GM12874 (cell line): ENCODE data around the gene SMAD9.

Experiments used
- TF ChIP-seq, protein P1 (sequence below): IDR thresholded peaks from 2 replicates; pipeline ENCODE4 v1.5.1; 2011; ENCODE audit warnings: low read depth, mild to moderate bottlenecking, control low read depth, low read length, moderate library complexity; ENCODE audit not compliant: insufficient read depth

The SMAD9 gene

DNA sequence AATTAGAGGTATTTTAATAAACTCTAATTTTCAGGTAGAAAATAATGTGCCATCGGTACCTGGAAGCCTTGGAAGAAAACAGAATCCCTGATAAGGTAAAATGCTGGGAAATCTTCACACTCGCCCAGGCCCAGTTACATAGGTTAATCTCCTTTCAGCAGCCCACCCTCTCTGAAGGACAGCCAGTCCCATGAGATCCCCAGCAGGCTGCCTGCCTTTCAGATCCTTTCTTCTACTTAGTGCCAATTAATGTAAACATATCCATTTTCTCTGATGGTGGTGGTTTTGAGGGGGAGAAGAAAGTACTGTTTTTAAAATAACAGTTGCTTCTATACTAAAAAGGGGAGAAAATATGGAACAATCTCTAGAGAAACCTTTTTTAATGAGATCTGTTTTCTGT, 12.2 kb downstream of the SMAD9 start:
- TF ChIP-seq, protein P1, sequence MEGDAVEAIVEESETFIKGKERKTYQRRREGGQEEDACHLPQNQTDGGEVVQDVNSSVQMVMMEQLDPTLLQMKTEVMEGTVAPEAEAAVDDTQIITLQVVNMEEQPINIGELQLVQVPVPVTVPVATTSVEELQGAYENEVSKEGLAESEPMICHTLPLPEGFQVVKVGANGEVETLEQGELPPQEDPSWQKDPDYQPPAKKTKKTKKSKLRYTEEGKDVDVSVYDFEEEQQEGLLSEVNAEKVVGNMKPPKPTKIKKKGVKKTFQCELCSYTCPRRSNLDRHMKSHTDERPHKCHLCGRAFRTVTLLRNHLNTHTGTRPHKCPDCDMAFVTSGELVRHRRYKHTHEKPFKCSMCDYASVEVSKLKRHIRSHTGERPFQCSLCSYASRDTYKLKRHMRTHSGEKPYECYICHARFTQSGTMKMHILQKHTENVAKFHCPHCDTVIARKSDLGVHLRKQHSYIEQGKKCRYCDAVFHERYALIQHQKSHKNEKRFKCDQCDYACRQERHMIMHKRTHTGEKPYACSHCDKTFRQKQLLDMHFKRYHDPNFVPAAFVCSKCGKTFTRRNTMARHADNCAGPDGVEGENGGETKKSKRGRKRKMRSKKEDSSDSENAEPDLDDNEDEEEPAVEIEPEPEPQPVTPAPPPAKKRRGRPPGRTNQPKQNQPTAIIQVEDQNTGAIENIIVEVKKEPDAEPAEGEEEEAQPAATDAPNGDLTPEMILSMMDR: no peak

DNA sequence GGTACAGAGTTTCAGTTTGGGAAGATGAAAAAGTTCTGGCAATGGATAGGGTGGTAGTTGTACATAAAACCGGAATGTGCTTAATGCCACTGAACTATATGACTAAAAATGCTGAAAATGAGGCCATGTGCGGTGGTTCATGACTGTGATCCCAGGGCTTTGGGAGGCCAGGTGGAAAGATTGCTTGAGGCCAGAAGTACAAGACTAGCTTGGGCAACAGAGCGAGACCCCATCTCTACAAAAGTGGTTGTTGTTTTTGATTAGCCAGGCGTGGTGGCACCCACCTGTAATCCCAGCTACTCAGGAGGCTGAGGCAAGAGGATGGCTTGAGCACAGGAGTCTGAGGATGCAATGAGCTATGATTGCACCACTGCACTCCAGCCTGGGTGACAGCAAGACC, 12.8 kb downstream of the SMAD9 start:
- TF ChIP-seq, protein P1: no peak

DNA sequence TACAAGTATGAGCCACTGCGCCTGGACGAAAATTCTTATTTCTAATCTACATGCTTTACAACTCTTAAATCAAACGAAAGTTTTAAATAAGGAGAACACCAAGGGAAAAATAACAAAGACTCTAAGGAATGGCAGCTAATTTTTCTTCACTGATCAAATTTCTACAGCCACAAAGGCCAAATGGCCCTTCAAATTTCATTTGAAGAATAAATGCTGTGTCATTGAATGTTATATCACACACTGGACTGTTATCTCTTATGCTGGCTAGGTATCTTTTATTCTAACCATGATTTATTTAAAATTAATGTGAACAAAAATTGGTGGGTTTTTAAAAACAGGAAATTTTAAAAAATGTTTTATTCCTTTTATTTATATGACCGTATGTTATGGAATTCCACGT, 14.1 kb downstream of the SMAD9 start:
- TF ChIP-seq, protein P1: no peak

DNA sequence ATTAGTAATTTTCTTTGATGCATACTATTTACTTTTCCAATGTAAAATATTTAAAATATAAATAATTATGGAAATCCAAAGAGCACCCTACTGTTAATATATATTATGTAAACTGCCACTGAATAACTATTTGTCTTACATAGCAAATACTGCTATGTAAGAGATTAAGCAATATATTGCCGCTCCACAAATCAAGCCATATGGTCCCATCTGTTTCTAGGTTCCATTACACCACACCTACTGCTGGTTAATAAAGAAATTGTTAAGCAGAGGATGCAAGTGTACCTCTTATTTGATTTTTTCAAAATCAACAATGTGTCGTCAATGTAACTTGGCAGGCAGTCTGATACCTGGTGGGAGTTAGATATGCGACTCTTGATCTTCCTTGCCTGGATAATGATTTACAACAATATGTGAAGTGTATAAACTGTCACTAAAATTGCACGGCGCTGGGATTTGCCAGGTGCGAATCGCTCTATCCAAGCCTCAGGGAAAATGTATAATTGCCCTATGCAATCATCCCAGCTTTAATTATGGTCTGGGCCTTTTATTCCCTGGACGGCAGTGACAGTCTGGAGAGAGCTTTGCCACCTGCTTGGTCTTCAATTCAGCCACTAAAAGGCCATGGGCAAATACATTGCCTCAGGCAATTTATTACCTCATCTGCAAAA, 16.0 kb downstream of the SMAD9 start:
- TF ChIP-seq, protein P1: no peak

DNA sequence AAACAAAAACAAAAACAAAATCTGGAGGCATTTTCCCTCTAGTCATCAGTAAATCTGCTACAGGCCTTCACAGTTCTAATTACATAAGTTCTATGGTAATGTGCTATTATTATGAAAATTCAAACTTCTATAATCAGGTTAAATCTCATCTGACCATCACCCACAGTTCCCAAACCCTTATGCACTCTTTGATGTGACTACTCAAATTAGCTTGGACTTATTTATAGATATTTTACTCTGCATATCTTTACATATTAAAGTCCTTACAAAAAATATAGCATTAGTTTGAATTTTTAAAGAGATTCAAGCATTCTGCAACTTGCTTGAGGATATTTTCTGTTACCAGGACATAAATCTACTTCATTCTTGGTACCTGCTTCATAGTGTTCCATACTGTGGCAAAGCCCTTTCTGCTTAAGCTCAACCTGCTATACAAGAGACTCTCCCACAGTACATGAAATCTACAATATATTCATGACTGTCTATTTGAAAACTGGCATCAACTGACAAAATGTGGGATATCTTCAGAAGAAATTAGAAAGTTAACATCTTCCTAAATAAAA, 22.9 kb downstream of the SMAD9 start:
- TF ChIP-seq, protein P1: no peak

DNA sequence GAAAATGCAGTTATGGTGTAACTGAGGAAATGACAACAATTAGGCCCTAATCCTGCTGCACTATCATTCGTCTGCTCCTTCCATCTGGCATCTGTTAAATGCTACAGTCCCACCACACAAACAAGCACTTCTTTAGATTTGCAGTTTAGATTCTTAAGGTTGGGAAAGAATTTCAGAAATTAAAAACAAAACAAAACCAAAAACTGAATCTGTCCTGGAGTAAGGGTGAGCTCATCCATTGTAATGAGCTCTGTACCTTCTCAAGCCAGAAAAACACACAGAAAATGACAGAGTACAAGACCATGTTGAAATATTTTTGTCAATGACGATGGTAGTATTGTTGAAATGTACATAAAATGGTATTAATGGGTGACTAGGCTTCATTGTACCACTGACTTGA, 28.3 kb downstream of the SMAD9 start:
- TF ChIP-seq, protein P1: no peak

DNA sequence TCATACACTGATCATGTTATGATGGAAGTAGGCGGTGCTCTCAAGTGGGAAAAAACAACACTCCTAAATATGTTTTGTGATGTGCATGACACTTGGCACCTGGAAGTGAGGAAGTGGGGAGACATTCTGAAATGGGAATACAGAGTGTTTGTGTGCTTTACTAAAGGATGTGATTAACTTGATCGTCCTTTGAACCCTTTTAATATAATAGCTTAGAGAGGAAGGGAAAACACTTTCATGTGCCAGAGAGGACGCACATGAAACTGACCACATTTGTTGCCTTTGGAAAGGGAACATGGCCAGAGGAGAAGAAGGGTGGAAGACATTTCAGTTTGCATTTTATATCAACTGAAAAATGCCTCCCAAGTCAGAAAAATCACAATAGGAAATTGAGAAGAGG, 31.4 kb downstream of the SMAD9 start:
- TF ChIP-seq, protein P1: no peak
